ENCODE results near the gene PPY. TPM values are rescaled to one million over a fixed set of nuclear protein-coding genes. Genes with fewer than 3 reads are reported as not detected.
A peak's percentile ranks its signal among the peaks of the same experiment; 100 is the strongest.
"Not testable (repeated sequence)": the region's sequence is repeated elsewhere in the genome, so short reads cannot be mapped to it uniquely, and the experiment has no call there.

Gene PPY
- total RNA-seq, 4 donors from 2014 or later = not detected

DNA sequence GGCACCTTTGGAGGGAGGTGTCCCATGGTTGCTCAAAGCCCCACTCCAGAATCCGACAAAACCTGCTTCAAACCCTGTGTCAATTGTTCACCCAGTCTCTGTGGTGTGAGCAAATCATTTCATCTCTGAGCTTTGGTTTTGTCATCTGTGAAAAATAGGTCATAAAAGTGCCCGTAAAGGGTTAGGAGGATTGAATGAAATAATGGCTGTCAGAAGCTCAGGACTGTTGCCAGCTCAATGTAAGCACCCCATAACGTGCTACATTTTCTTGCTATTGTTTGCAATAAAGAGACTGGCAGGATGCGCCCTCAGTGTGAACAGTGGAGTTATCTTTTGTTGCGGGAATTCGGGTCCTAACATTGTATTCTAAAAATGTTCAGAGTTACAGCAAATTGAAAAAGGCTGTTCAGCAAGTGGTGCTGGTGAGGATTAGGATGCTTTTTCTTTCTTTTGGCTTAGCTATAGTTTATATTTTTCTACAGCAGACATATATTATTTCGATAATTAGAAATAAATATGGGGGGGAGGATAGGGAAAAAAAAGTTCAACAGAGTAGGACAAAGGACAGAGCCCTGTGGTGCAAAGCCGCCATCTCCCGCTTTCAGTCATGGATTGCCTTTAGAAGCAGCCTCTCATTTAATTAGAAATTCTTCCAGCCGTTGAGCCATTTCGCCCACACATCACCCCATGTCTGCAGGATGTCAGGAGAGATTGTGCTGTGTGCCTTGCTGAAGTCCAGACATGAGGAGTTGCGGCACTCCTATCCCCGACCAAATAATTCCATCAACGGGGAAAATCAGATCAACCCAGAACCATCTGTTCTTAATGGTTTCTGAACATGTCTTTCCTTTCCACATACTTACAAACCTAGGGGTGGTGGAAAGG lies 32.3 kb upstream of the PPY start:
- DNase-seq = no peak
- no peak overlapping the region for H3K4me3 ChIP-seq (replicated peaks in 1 of 3)
- TF ChIP-seq POLR2A (IDR thresholded peaks at IDR 0.05) = no peak
- TF ChIP-seq, protein P1, sequence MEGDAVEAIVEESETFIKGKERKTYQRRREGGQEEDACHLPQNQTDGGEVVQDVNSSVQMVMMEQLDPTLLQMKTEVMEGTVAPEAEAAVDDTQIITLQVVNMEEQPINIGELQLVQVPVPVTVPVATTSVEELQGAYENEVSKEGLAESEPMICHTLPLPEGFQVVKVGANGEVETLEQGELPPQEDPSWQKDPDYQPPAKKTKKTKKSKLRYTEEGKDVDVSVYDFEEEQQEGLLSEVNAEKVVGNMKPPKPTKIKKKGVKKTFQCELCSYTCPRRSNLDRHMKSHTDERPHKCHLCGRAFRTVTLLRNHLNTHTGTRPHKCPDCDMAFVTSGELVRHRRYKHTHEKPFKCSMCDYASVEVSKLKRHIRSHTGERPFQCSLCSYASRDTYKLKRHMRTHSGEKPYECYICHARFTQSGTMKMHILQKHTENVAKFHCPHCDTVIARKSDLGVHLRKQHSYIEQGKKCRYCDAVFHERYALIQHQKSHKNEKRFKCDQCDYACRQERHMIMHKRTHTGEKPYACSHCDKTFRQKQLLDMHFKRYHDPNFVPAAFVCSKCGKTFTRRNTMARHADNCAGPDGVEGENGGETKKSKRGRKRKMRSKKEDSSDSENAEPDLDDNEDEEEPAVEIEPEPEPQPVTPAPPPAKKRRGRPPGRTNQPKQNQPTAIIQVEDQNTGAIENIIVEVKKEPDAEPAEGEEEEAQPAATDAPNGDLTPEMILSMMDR (IDR thresholded peaks at IDR 0.05) = no peak
- H3K4me1 ChIP-seq = peaks cover 0 to 9% of the 10 kb centered on the region in 2 donors
- no peaks in the 10 kb centered on the region for H3K36me3 ChIP-seq
- H3K9me3 ChIP-seq = no peaks in the 10 kb centered on the region
- 70 to 79% methylated on average over 14 of the region's 14 CpGs for WGBS, 2 donors
- no peak overlapping the region for H3K27ac ChIP-seq
- no peaks in the 10 kb centered on the region for H3K27me3 ChIP-seq
- intact Hi-C loops (cut with DNase I) = no loop called here

DNA sequence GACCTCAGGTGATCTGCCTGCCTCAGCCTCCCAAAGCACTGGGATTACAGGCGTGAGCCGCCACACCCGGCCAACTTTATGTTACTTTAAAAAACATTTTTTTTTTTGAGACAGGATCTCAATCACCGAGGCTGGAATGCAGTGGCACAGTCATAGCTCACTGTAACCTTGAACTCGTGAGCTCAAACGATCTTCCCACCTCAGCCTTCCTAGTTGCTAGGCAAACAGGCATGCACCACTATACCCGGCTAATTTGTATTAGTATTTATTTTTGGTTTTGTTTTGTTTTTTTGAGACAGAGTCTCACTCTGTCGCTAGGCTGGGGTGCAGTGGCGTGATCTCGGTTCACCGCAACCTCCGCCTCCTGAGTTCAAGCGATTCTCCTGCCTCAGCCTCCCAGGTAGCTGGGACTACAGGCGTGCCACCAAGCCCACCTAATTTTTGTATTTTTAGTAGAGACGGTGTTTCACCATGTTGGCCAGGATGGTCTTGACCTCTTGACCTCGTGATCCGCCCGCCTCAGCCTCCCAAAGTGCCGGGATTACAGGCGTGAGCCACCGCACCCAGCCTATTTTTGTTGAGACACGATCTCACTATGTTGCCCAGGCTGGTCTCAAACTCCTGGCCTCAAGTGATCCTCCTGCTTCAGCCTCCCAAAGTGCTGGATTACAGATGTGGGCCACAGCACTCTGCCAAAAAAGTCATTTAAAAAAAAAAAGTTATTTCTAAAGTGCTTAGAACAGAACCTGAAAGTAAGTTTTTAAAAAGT lies 30.4 kb upstream of the PPY start:
- H3K36me3 ChIP-seq; H3K9me3 ChIP-seq; DNase-seq; H3K27ac ChIP-seq; intact Hi-C loops (cut with DNase I); H3K27me3 ChIP-seq; H3K4me3 ChIP-seq (replicated peaks in 1 of 3): not testable (repeated sequence)
- peaks cover 0 to 12% of the 10 kb centered on the region in 2 donors for H3K4me1 ChIP-seq
- 91 to 94% methylated on average over 22 of the region's 22 CpGs for WGBS, 2 donors

DNA sequence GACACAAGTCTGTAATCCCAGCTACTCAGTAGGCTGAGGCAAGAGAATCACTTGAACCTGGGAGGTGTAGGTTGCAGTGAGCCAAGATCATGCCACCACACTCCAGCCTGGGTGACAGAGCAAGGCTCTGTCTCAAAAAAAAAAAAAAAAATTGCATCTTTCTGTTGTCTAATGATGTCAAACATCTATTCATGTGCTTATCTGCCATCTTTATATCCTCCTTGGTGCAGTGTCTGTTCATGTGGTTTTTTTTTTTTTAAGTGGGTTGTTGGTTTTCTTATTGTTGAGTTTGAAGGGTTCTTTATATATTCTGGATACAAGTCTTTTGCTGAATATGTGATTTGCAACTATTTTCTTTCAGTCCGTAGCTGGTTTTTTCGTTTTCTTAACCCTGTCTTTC lies 29.2 kb upstream of the PPY start:
- 61 to 62% methylated on average over 2 of the region's 2 CpGs for WGBS, 2 donors
- H3K27me3 ChIP-seq; H3K9me3 ChIP-seq; H3K27ac ChIP-seq; DNase-seq; H3K4me1 ChIP-seq; H3K4me3 ChIP-seq (replicated peaks in 1 of 3); intact Hi-C loops (cut with DNase I); H3K36me3 ChIP-seq: not testable (repeated sequence)

DNA sequence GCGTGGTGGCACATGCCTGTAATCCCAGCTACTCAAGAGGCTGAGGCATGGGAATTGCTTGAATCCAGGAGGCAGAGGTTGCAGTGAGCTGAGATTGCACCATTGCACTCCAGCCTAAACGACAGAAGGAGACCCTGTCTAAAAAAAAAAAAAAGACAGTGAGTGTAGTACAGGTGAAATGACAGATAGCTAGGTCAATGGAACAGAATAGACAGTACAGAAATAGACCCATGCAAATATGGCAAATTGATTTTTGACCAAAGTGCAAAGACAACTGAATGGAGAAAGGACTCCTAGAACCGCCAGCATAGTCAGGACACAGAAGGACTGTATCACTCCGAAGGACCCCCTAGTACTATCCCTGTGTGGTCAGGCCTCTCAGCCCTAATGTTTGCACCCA lies 28.1 kb upstream of the PPY start:
- H3K27ac ChIP-seq = no peak overlapping the region

DNA sequence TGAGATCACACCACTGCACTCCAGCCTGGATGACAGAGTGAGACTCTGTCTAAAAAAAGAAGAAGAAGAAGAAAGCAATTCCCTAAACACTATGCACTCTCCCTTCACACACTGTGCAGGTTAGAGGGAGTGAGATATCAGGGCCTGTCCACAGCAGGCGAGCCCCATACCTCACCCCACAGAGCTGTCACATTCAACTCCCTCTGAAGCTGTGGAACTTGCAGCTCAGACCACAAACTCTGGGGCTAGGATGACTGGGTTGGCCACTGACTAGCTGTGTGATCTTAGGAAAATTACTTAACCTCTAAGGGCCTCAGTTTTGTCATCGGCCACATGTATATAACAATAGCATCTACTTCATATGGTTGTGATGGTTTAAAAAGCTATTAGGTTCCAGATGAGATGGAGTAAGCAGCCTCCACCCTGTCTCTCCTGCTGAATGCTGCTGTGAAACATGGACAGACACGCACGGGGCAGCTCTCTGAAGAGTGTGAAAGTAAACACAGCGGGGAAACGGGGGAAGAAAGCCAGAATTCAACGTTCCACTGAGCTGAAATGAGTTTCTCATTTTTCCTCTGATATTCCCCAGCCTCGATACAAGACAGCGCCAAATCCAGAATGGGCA lies 25.1 kb upstream of the PPY start:
- no peaks in the 10 kb centered on the region for H3K9me3 ChIP-seq
- TF ChIP-seq, protein P1 (IDR thresholded peaks at IDR 0.05) = no peak
- TF ChIP-seq POLR2A (IDR thresholded peaks at IDR 0.05) = no peak
- peak; percentile 46 to 61 for DNase-seq
- H3K27me3 ChIP-seq = no peaks in the 10 kb centered on the region
- H3K36me3 ChIP-seq = no peaks in the 10 kb centered on the region
- H3K4me1 ChIP-seq = peaks cover 3 to 4% of the 10 kb centered on the region in 2 donors
- no peak overlapping the region for H3K4me3 ChIP-seq (replicated peaks in 1 of 3)
- intact Hi-C loops (cut with DNase I) = no loop called here
- WGBS, 2 donors = 32 to 35% methylated on average over 9 of the region's 9 CpGs
- H3K27ac ChIP-seq = peak overlapping the region; percentile 33 to 59 (median 58)

More for the DNA sequence above, 28.1 kb upstream of the PPY start:
- TF ChIP-seq, protein P1 (IDR thresholded peaks at IDR 0.05) = no peak
- TF ChIP-seq POLR2A (IDR thresholded peaks at IDR 0.05) = no peak
- no peaks in the 10 kb centered on the region for H3K36me3 ChIP-seq
- H3K9me3 ChIP-seq = no peaks in the 10 kb centered on the region
- 82 to 84% methylated on average over 4 of the region's 4 CpGs for WGBS, 2 donors
- no peaks in the 10 kb centered on the region for H3K27me3 ChIP-seq
- DNase-seq = no peak
- intact Hi-C loops (cut with DNase I) = no loop called here
- peaks cover 3 to 4% of the 10 kb centered on the region in 2 donors for H3K4me1 ChIP-seq
- no peak overlapping the region for H3K4me3 ChIP-seq (replicated peaks in 1 of 3)
